Keratinocyte (primary cell): Measurements from ENCODE around the gene MAP3K14. TPM values are rescaled to one million over a fixed set of nuclear protein-coding genes. Genes with fewer than 3 reads are reported as not detected.
A peak's percentile ranks its signal among the peaks of the same experiment; 100 is the strongest.

Source experiments
- DNase-seq: peaks from one replicate; pipeline ENCODE4 v3.0.0-alpha.2; 2011; ENCODE audit warnings: low read depth, missing footprints, low spot score
- FAIRE-seq: peaks from 2 replicates; lab custom pipeline; 2011; peaks lifted over from hg19 to GRCh38; lab: Jason Lieb, UNC
- H2AFZ ChIP-seq: 2 replicates; pipeline ENCODE4 v1.6.0; 2012; ENCODE audit warnings: low read length, control low read depth, inconsistent platforms; ENCODE audit not compliant: control insufficient read depth
- H3K27ac ChIP-seq: 2 replicates; pipeline ENCODE4 v1.5.1; 2011; ENCODE audit warnings: low read length; ENCODE audit not compliant: control insufficient read depth, insufficient read depth
- H3K27me3 ChIP-seq: 3 replicates; pipeline ENCODE4 v1.6.0; 2011; ENCODE audit warnings: low read length; ENCODE audit not compliant: control insufficient read depth, insufficient read depth; ENCODE audit errors: extremely low read depth
- H3K36me3 ChIP-seq, 2 experiments: 2 replicates in 1 of 2; 3 replicates in 1 of 2; pipeline ENCODE4 v1.5.1; 2011; ENCODE audit warnings: low read length in 2 of 2, mild to moderate bottlenecking in 1 of 2; ENCODE audit not compliant: control insufficient read depth in 2 of 2, insufficient read depth in 2 of 2; ENCODE audit errors: extremely low read depth in 1 of 2
- H3K4me1 ChIP-seq: 3 replicates; pipeline ENCODE4 v1.5.1; 2011; ENCODE audit warnings: low read length; ENCODE audit not compliant: control insufficient read depth, insufficient read depth; ENCODE audit errors: extremely low read depth
- H3K4me2 ChIP-seq: 3 replicates; pipeline ENCODE4 v1.6.0; 2011; ENCODE audit warnings: low read depth, low read length; ENCODE audit not compliant: control insufficient read depth, insufficient read depth; ENCODE audit errors: extremely low read depth
- H3K4me3 ChIP-seq, 3 experiments: fragments of 200-600 bp in 1 of 3; sonication (generic) in 1 of 3; 2 replicates in 2 of 3; 3 replicates in 1 of 3; pipeline ENCODE4 v1.5.1; 2011 to 2016; ENCODE audit warnings: low read length in 3 of 3, mild to moderate bottlenecking in 3 of 3, control low read depth in 2 of 3, inconsistent platforms in 1 of 3, low read depth in 1 of 3, mixed read lengths in 1 of 3, mixed run types in 1 of 3, moderate library complexity in 1 of 3; ENCODE audit not compliant: control insufficient read depth in 2 of 3, insufficient read depth in 2 of 3; ENCODE audit errors: extremely low read depth in 1 of 3
- H3K79me2 ChIP-seq: 2 replicates; pipeline ENCODE4 v1.6.0; 2012; ENCODE audit warnings: low read length; ENCODE audit not compliant: control insufficient read depth, insufficient read depth
- H3K9ac ChIP-seq: 3 replicates; pipeline ENCODE4 v1.6.0; 2011; ENCODE audit warnings: low read length; ENCODE audit not compliant: control insufficient read depth, insufficient read depth; ENCODE audit errors: extremely low read depth
- H3K9me1 ChIP-seq: 3 replicates; pipeline ENCODE4 v1.6.0; 2011; ENCODE audit warnings: low read length; ENCODE audit not compliant: control insufficient read depth, insufficient read depth; ENCODE audit errors: extremely low read depth
- H3K9me3 ChIP-seq: 2 replicates; pipeline ENCODE4 v1.5.1; 2012; ENCODE audit warnings: low read depth, low read length; ENCODE audit not compliant: control insufficient read depth
- H4K20me1 ChIP-seq: 3 replicates; pipeline ENCODE4 v1.6.0; 2011; ENCODE audit warnings: low read length; ENCODE audit not compliant: control insufficient read depth, insufficient read depth; ENCODE audit errors: extremely low read depth
- CTCF ChIP-seq, 3 experiments: IDR thresholded peaks in 1 of 3; conservative IDR thresholded peaks in 1 of 3; optimal IDR thresholded peaks in 1 of 3; 2 replicates in 2 of 3; 3 replicates in 1 of 3; pipeline versions ENCODE3 to v1.5.1; 2011; ENCODE audit warnings: low read length in 3 of 3, mild to moderate bottlenecking in 3 of 3, moderate library complexity in 2 of 3, control low read depth in 1 of 3, inconsistent platforms in 1 of 3; ENCODE audit not compliant: insufficient read depth in 2 of 3; ENCODE audit errors: extremely low read depth in 1 of 3
- EZH2 ChIP-seq: IDR thresholded peaks from one replicate; pipeline ENCODE4 v1.6.1; 2012; ENCODE audit warnings: inconsistent platforms, mild to moderate bottlenecking, low read length, moderate library complexity
- dilution Hi-C: fragments of 300-500 bp; cut with MboI; formaldehyde crosslinking; loops from one replicate; pipeline ENCODE4 v1.7.0; 2020; ENCODE audit warnings: low sequenced_read_pairs; ENCODE audit not compliant: extremely low pct_ligation_motif_present
- polyA plus RNA-seq, 5 experiments: library from polyadenylated mRNA; depleted of rRNA in 3 of 5; stranded (reverse) in 3 of 5; stranded (forward) in 1 of 5; unstranded in 1 of 5; fragments of >200 nt; gene quantifications; 1 replicate in 1 of 5; 2 replicates in 3 of 5; 3 replicates in 1 of 5; pipeline versions ENCODE4 v1.2.1 to v1.2.3, GENCODE V29; 2011 to 2012; ENCODE audit warnings: missing spikeins in 2 of 5, low read depth in 1 of 5, low replicate concordance in 1 of 5

MAP3K14 gene
- polyA plus RNA-seq, 1 donor (not counting 4 experiments of a cell fraction or from before 2014, with no cell fraction given) = 6.5 TPM

GRCh38 chr17:45296833-45297124 lies 20.0 kb downstream of the MAP3K14 start:
- H3K9me3 ChIP-seq = no peaks in the 10 kb centered on the region
- peaks cover 82% of the 10 kb centered on the region for H3K79me2 ChIP-seq
- dilution Hi-C loops = no loop called here
- DNase-seq (no peak), FAIRE-seq (peak; percentile 29)
- peaks cover 6 to 16% of the 10 kb centered on the region in 2 experiments for H3K36me3 ChIP-seq
- peaks cover 10% of the 10 kb centered on the region for H3K9me1 ChIP-seq
- no peak for TF ChIP-seq CTCF (optimal IDR thresholded peaks at IDR 0.05 in 1 of 3, IDR thresholded peaks at IDR 0.05 in 1 of 3, conservative IDR thresholded peaks at IDR 0.05 in 1 of 3; ENCODE audit: extremely low read depth in 1 of 3, insufficient read depth in 2 of 3, low read length in 3 of 3)
- no peak overlapping the region for H3K4me3 ChIP-seq
- no peaks in the 10 kb centered on the region for H3K27me3 ChIP-seq
- peak overlapping the region; percentile 28 for H3K4me2 ChIP-seq
- H3K27ac ChIP-seq = no peak overlapping the region
- H3K4me1 ChIP-seq = peaks cover 66% of the 10 kb centered on the region
- no peak overlapping the region for H2AFZ ChIP-seq
- no peak overlapping the region for H3K9ac ChIP-seq
- peaks cover 4% of the 10 kb centered on the region for H4K20me1 ChIP-seq

- Histone ChIP-seq H4K20me1 (peaks cover 4% of the 10 kb centered on the region), H3K36me3 (peaks cover 6 to 17% of the 10 kb centered on the region in 2 experiments), H2AFZ (no peak overlapping the region), H3K4me3 (no peak overlapping the region), H3K79me2 (peaks cover 82% of the 10 kb centered on the region), H3K9me1 (peaks cover 10% of the 10 kb centered on the region), H3K9ac (no peak overlapping the region), H3K4me2 (peak overlapping the region; percentile 76), H3K27me3 (no peaks in the 10 kb centered on the region), H3K9me3 (no peaks in the 10 kb centered on the region), H3K27ac (peak overlapping the region; percentile 30), H3K4me1 (peaks cover 66% of the 10 kb centered on the region)
- dilution Hi-C loops = no loop called here
- FAIRE-seq (no peak), DNase-seq (no peak)
- TF ChIP-seq CTCF (optimal IDR thresholded peaks at IDR 0.05 in 1 of 3, IDR thresholded peaks at IDR 0.05 in 1 of 3, conservative IDR thresholded peaks at IDR 0.05 in 1 of 3; ENCODE audit: extremely low read depth in 1 of 3, insufficient read depth in 2 of 3, low read length in 3 of 3) (peak in 1 of 3 experiments; percentile 10), EZH2 (no peak)
Measured at GRCh38 chr17:45296003-45296832, 20.6 kb downstream of the MAP3K14 start.
